Loucy (cell line): ENCODE results near the gene KCND2.

Source experiments
- H2AFZ ChIP-seq: fragments of 200-600 bp; sonication (generic); 2 replicates; pipeline ENCODE4 v1.6.0; 2016; ENCODE audit warnings: antibody characterized with exemption, mild to moderate bottlenecking, low read length, moderate library complexity
- H3F3A ChIP-seq: fragments of 200-600 bp; 2 replicates; pipeline ENCODE4 v1.6.0; 2016; ENCODE audit warnings: antibody characterized with exemption, low read depth, mild to moderate bottlenecking
- H3K27me3 ChIP-seq: fragments of 200-600 bp; sonication (generic); 2 replicates; pipeline ENCODE4 v1.6.1; 2014; ENCODE audit warnings: low read length, mild to moderate bottlenecking; ENCODE audit not compliant: insufficient read depth, poor library complexity, severe bottlenecking
- H3K36me3 ChIP-seq: fragments of 200-600 bp; sonication (generic); 2 replicates; pipeline ENCODE4 v1.6.1; 2016; ENCODE audit warnings: low read length; ENCODE audit not compliant: insufficient read depth
- H3K4me1 ChIP-seq: fragments of 200-600 bp; sonication (generic); 2 replicates; pipeline ENCODE4 v1.5.1; 2014; ENCODE audit warnings: low read length, mild to moderate bottlenecking; ENCODE audit not compliant: insufficient read depth, poor library complexity, severe bottlenecking
- H3K4me2 ChIP-seq: fragments of 200-600 bp; sonication (generic); 2 replicates; pipeline ENCODE4 v1.6.0; 2014; ENCODE audit warnings: antibody characterized with exemption, low read length, low read depth, mild to moderate bottlenecking; ENCODE audit not compliant: poor library complexity, severe bottlenecking
- H3K4me3 ChIP-seq: fragments of 200-600 bp; sonication (generic); 2 replicates; pipeline ENCODE4 v1.5.1; 2014; ENCODE audit warnings: low read length, mild to moderate bottlenecking, mixed read lengths; ENCODE audit not compliant: poor library complexity, severe bottlenecking
- H3K79me2 ChIP-seq: fragments of 200-600 bp; sonication (generic); 2 replicates; pipeline ENCODE4 v1.6.1; 2014; ENCODE audit warnings: low read length; ENCODE audit not compliant: insufficient read depth
- H3K9ac ChIP-seq: fragments of 200-600 bp; sonication (generic); 2 replicates; pipeline ENCODE4 v1.6.0; 2014; ENCODE audit warnings: mild to moderate bottlenecking, low read depth, low read length, moderate library complexity; ENCODE audit not compliant: poor library complexity, severe bottlenecking
- H3K9me2 ChIP-seq: fragments of 200-600 bp; sonication (generic); replicated peaks from 2 replicates; pipeline ENCODE4 v1.6.1; 2016; ENCODE audit warnings: low read depth, low read length, mixed read lengths
- H3K9me3 ChIP-seq: fragments of 200-600 bp; sonication (generic); 2 replicates; pipeline ENCODE4 v1.6.1; 2014; ENCODE audit warnings: mild to moderate bottlenecking, antibody characterized with exemption, low read length, low read depth; ENCODE audit not compliant: insufficient read depth
- H4K20me1 ChIP-seq: fragments of 200-600 bp; sonication (generic); 2 replicates; pipeline ENCODE4 v1.6.0; 2014; ENCODE audit warnings: antibody characterized with exemption, low read length, mild to moderate bottlenecking; ENCODE audit not compliant: insufficient read depth, poor library complexity, severe bottlenecking
- CTCF ChIP-seq: fragments of 200-600 bp; sonication (generic); conservative IDR thresholded peaks from 2 replicates; pipeline ENCODE4 v1.5.1; 2014; ENCODE audit warnings: mild to moderate bottlenecking, antibody characterized with exemption, low read length
- EZH2phosphoT487 ChIP-seq: fragments of 200-600 bp; IDR thresholded peaks from 2 replicates; pipeline ENCODE4 v1.6.1; 2018; ENCODE audit warnings: antibody characterized with exemption, mild to moderate bottlenecking, moderate library complexity, borderline replicate concordance

Gene KCND2

GRCh38 chr7:120278773-120279172, 5.8 kb downstream of the KCND2 start:
- 0 out of 2 replicates have a peak, but pooled peaks cover 4% of the 10 kb centered on the region for H3K9me2 ChIP-seq
- no peaks in the 10 kb centered on the region for H3K4me1 ChIP-seq
- H3K27me3 ChIP-seq = no peaks in the 10 kb centered on the region
- no peak overlapping the region for H3K4me2 ChIP-seq
- H2AFZ ChIP-seq = no peak overlapping the region
- H3F3A ChIP-seq = no peaks in the 10 kb centered on the region
- H3K36me3 ChIP-seq = no peaks in the 10 kb centered on the region
- no peaks in the 10 kb centered on the region for H3K9me3 ChIP-seq
- H4K20me1 ChIP-seq = no peaks in the 10 kb centered on the region
- H3K79me2 ChIP-seq = no peaks in the 10 kb centered on the region
- no peak overlapping the region for H3K4me3 ChIP-seq
- H3K9ac ChIP-seq = no peak overlapping the region
- TF ChIP-seq CTCF = no peak

GRCh38 chr7:120280743-120281142, 7.8 kb downstream of the KCND2 start:
- no peaks in the 10 kb centered on the region for H3K4me1 ChIP-seq
- no peaks in the 10 kb centered on the region for H3K9me3 ChIP-seq
- no peak overlapping the region for H3K4me3 ChIP-seq
- H2AFZ ChIP-seq = no peak overlapping the region
- H4K20me1 ChIP-seq = no peaks in the 10 kb centered on the region
- H3K79me2 ChIP-seq = no peaks in the 10 kb centered on the region
- H3F3A ChIP-seq = no peaks in the 10 kb centered on the region
- TF ChIP-seq EZH2phosphoT487 (no peak), CTCF (no peak)
- no peak overlapping the region for H3K4me2 ChIP-seq
- H3K27me3 ChIP-seq = no peaks in the 10 kb centered on the region
- no peaks in the 10 kb centered on the region for H3K36me3 ChIP-seq
- 0 out of 2 replicates have a peak, but pooled peaks cover 4% of the 10 kb centered on the region for H3K9me2 ChIP-seq
- no peak overlapping the region for H3K9ac ChIP-seq

- H3F3A ChIP-seq = no peaks in the 10 kb centered on the region
- TF ChIP-seq CTCF = no peak
- no peak for TF ChIP-seq EZH2phosphoT487
- no peak overlapping the region for H3K4me2 ChIP-seq
- H3K9me3 ChIP-seq = no peaks in the 10 kb centered on the region
- no peaks in the 10 kb centered on the region for H3K36me3 ChIP-seq
- H3K4me3 ChIP-seq = no peak overlapping the region
- H3K4me1 ChIP-seq = no peaks in the 10 kb centered on the region
- no peaks in the 10 kb centered on the region for H4K20me1 ChIP-seq
- H3K9me2 ChIP-seq = no peaks in the 10 kb centered on the region
- H3K9ac ChIP-seq = no peak overlapping the region
- H3K27me3 ChIP-seq = no peaks in the 10 kb centered on the region
- no peak overlapping the region for H2AFZ ChIP-seq
- no peaks in the 10 kb centered on the region for H3K79me2 ChIP-seq
Measured at GRCh38 chr7:120293027-120293426, 20.1 kb downstream of the KCND2 start.
